ENCODE measurements around the gene N4BP2L2. TPM values are rescaled to one million over a fixed set of nuclear protein-coding genes. Genes with fewer than 3 reads are reported as not detected.

N4BP2L2 gene
- polyA plus RNA-seq, 1 donor (not counting 4 experiments of a cell fraction or from before 2014, with no cell fraction given), result 75.4 TPM

DNA sequence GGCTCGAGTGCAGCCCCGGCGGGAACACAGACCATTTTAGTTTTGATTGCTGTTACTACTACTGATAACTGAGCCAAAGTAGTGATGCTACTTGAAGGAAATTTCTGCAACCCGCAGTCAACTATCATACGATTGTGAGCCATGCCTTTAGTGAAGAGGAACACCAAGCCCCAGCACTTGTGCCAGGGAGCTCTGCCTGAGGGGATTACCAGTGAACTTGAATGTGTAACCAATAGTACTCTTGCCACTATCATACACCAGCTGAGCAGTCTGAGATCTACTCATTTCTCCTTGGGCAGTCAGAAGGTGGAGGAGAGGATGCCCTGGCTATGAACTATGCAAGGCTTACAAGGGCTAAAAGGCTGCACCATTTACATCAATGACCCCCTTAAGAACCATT, 61.7 kb downstream of the N4BP2L2 start:
- no peaks in the 10 kb centered on the region for H4K20me1 ChIP-seq (ENCODE audit: control insufficient read depth, extremely low read depth, insufficient read depth, low read length)
- FAIRE-seq (no peak), DNase-seq (ENCODE audit: low read depth, low spot score) (no peak)
- peaks cover 0 to 4% of the 10 kb centered on the region in 2 experiments for H3K36me3 ChIP-seq (ENCODE audit: control insufficient read depth in 2 of 2, extremely low read depth in 1 of 2, insufficient read depth in 2 of 2, low read length in 2 of 2)
- dilution Hi-C loops (cut with MboI; ENCODE audit: extremely low pct_ligation_motif_present, low sequenced_read_pairs), result no loop called here
- H3K4me3 ChIP-seq (ENCODE audit: control insufficient read depth in 2 of 3, extremely low read depth in 1 of 3, insufficient read depth in 2 of 3, low read depth in 1 of 3, low read length in 3 of 3), result no peak overlapping the region
- no peak overlapping the region for H3K27ac ChIP-seq (ENCODE audit: control insufficient read depth, insufficient read depth, low read length)
- no peaks in the 10 kb centered on the region for H3K27me3 ChIP-seq (ENCODE audit: control insufficient read depth, extremely low read depth, insufficient read depth, low read length)
- H2AFZ ChIP-seq (ENCODE audit: control insufficient read depth, low read length), result no peak overlapping the region
- H3K4me2 ChIP-seq (ENCODE audit: control insufficient read depth, extremely low read depth, insufficient read depth, low read depth, low read length), result no peak overlapping the region
- H3K9me1 ChIP-seq (ENCODE audit: control insufficient read depth, extremely low read depth, insufficient read depth, low read length), result no peaks in the 10 kb centered on the region
- no peak overlapping the region for H3K9ac ChIP-seq (ENCODE audit: control insufficient read depth, extremely low read depth, insufficient read depth, low read length)
- no peaks in the 10 kb centered on the region for H3K79me2 ChIP-seq (ENCODE audit: control insufficient read depth, insufficient read depth, low read length)
- no peaks in the 10 kb centered on the region for H3K9me3 ChIP-seq (ENCODE audit: control insufficient read depth, low read depth, low read length)
- TF ChIP-seq, protein P1, sequence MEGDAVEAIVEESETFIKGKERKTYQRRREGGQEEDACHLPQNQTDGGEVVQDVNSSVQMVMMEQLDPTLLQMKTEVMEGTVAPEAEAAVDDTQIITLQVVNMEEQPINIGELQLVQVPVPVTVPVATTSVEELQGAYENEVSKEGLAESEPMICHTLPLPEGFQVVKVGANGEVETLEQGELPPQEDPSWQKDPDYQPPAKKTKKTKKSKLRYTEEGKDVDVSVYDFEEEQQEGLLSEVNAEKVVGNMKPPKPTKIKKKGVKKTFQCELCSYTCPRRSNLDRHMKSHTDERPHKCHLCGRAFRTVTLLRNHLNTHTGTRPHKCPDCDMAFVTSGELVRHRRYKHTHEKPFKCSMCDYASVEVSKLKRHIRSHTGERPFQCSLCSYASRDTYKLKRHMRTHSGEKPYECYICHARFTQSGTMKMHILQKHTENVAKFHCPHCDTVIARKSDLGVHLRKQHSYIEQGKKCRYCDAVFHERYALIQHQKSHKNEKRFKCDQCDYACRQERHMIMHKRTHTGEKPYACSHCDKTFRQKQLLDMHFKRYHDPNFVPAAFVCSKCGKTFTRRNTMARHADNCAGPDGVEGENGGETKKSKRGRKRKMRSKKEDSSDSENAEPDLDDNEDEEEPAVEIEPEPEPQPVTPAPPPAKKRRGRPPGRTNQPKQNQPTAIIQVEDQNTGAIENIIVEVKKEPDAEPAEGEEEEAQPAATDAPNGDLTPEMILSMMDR (optimal IDR thresholded peaks at IDR 0.05 in 1 of 3, IDR thresholded peaks at IDR 0.05 in 1 of 3, conservative IDR thresholded peaks at IDR 0.05 in 1 of 3; ENCODE audit: extremely low read depth in 1 of 3, insufficient read depth in 2 of 3, low read length in 3 of 3), result no peak
- no peak for TF ChIP-seq EZH2 (IDR thresholded peaks at IDR 0.05; ENCODE audit: low read length)
- H3K4me1 ChIP-seq (ENCODE audit: control insufficient read depth, extremely low read depth, insufficient read depth, low read length), result no peaks in the 10 kb centered on the region

DNA sequence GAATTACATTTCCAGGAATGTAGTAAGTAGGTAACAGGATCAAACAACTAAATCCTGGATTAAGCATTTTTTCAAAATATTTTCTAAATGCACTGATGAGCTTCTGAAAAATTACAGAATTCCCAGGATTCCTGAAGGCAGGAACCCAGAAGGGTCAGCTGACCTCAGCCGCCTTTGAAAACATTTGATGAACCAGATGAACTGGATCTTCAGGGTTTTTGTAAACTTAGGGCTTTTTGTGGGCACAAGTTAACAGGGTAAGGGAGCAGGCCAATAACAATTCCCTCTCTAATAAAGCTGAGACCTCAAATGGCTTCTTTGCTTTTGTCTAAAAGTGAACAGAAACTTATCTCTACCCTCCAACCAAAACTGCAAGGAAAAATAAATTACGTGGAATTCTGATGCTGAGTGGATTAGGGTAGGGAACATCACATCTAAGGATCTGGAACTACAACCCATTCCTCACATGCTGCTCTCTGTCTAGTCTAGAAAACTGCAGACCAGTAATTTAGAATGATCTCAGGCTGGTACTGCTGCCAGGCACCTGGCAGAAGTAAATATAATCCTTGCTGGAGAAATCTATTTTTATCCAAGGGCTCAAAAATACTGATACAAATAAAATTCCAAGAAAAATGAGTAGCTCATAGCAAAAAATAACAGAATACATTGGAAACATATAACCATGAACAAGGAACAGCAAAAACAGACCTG, 62.4 kb downstream of the N4BP2L2 start:
- Histone ChIP-seq H3K9ac (ENCODE audit: control insufficient read depth, extremely low read depth, insufficient read depth, low read length) (no peak overlapping the region), H3K36me3 (ENCODE audit: control insufficient read depth in 2 of 2, extremely low read depth in 1 of 2, insufficient read depth in 2 of 2, low read length in 2 of 2) (peaks cover 0 to 4% of the 10 kb centered on the region in 2 experiments), H3K4me2 (ENCODE audit: control insufficient read depth, extremely low read depth, insufficient read depth, low read depth, low read length) (no peak overlapping the region), H3K9me3 (ENCODE audit: control insufficient read depth, low read depth, low read length) (no peaks in the 10 kb centered on the region), H3K27ac (ENCODE audit: control insufficient read depth, insufficient read depth, low read length) (no peak overlapping the region), H4K20me1 (ENCODE audit: control insufficient read depth, extremely low read depth, insufficient read depth, low read length) (no peaks in the 10 kb centered on the region), H3K27me3 (ENCODE audit: control insufficient read depth, extremely low read depth, insufficient read depth, low read length) (no peaks in the 10 kb centered on the region), H3K9me1 (ENCODE audit: control insufficient read depth, extremely low read depth, insufficient read depth, low read length) (no peaks in the 10 kb centered on the region), H3K79me2 (ENCODE audit: control insufficient read depth, insufficient read depth, low read length) (no peaks in the 10 kb centered on the region), H2AFZ (ENCODE audit: control insufficient read depth, low read length) (no peak overlapping the region), H3K4me3 (ENCODE audit: control insufficient read depth in 2 of 3, extremely low read depth in 1 of 3, insufficient read depth in 2 of 3, low read depth in 1 of 3, low read length in 3 of 3) (no peak overlapping the region), H3K4me1 (ENCODE audit: control insufficient read depth, extremely low read depth, insufficient read depth, low read length) (no peaks in the 10 kb centered on the region)
- dilution Hi-C loops (cut with MboI; ENCODE audit: extremely low pct_ligation_motif_present, low sequenced_read_pairs), result no loop called here
- TF ChIP-seq, protein P1 (optimal IDR thresholded peaks at IDR 0.05 in 1 of 3, IDR thresholded peaks at IDR 0.05 in 1 of 3, conservative IDR thresholded peaks at IDR 0.05 in 1 of 3; ENCODE audit: extremely low read depth in 1 of 3, insufficient read depth in 2 of 3, low read length in 3 of 3), result no peak
- no peak for TF ChIP-seq EZH2 (IDR thresholded peaks at IDR 0.05; ENCODE audit: low read length)
- FAIRE-seq (no peak), DNase-seq (ENCODE audit: low read depth, low spot score) (no peak)

Measured in keratinocyte (primary cell).